ENCODE results near the gene SENP5.

Gene SENP5

GRCh38 chr3:196949750-196950149 is 82.0 kb downstream of the SENP5 start:
- H3K9me3 ChIP-seq (ENCODE audit: insufficient read depth, low read length), result no peaks in the 10 kb centered on the region
- no peak overlapping the region for H3K4me3 ChIP-seq (ENCODE audit: insufficient read depth, low read length, poor library complexity, severe bottlenecking)
- H4K20me1 ChIP-seq (ENCODE audit: low read depth, low read length), result no peaks in the 10 kb centered on the region
- H3K4me2 ChIP-seq (ENCODE audit: low read depth, low read length, poor library complexity, severe bottlenecking), result no peak overlapping the region
- H3K9ac ChIP-seq (ENCODE audit: low read length), result no peak overlapping the region
- no peaks in the 10 kb centered on the region for H3K27me3 ChIP-seq (ENCODE audit: low read length)
- no peaks in the 10 kb centered on the region for H3K36me3 ChIP-seq (ENCODE audit: low read length)
- no peak overlapping the region for H3K27ac ChIP-seq (ENCODE audit: low read depth, low read length)
- TF ChIP-seq CTCF (IDR thresholded peaks at IDR 0.05; ENCODE audit: insufficient read depth, low read length, poor library complexity, severe bottlenecking) (no peak), EZH2phosphoT487 (conservative IDR thresholded peaks at IDR 0.05; ENCODE audit: low read length) (no peak)
- no peaks in the 10 kb centered on the region for H3K79me2 ChIP-seq (ENCODE audit: insufficient read depth, low read length)
- no peak overlapping the region for H2AFZ ChIP-seq (ENCODE audit: low read depth, low read length, severe bottlenecking)
- no peaks in the 10 kb centered on the region for H3K9me2 ChIP-seq (replicated peaks; ENCODE audit: insufficient read depth, low read length)
- no peaks in the 10 kb centered on the region for H3F3A ChIP-seq (ENCODE audit: insufficient read depth)

DNA sequence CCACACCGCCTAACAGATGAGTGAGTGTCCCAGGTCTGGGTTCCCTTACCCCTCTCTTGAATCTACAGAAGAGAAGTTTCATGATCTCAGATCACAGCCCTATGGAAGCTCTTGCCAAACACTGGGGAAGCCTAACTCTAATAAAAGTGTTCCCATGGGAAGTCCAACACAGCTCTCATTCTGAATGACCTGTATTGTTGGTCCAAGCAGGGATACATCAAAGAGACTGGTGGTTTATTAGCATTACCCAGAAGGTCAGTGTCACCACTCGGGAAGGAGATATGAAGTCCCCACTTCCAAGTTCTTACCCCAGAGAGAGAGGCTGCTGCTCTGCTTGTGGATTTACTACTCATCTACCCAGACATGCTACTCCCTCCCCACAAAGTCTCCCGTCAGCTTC is 83.7 kb downstream of the SENP5 start:
- H3F3A ChIP-seq (ENCODE audit: insufficient read depth), result no peaks in the 10 kb centered on the region
- H3K4me3 ChIP-seq (ENCODE audit: insufficient read depth, low read length, poor library complexity, severe bottlenecking), result no peak overlapping the region
- no peak overlapping the region for H3K27ac ChIP-seq (ENCODE audit: low read depth, low read length)
- H2AFZ ChIP-seq (ENCODE audit: low read depth, low read length, severe bottlenecking), result no peak overlapping the region
- no peak overlapping the region for H3K4me2 ChIP-seq (ENCODE audit: low read depth, low read length, poor library complexity, severe bottlenecking)
- no peaks in the 10 kb centered on the region for H3K36me3 ChIP-seq (ENCODE audit: low read length)
- no peak for TF ChIP-seq CTCF (IDR thresholded peaks at IDR 0.05; ENCODE audit: insufficient read depth, low read length, poor library complexity, severe bottlenecking)
- no peak for TF ChIP-seq EZH2phosphoT487 (conservative IDR thresholded peaks at IDR 0.05; ENCODE audit: low read length)
- H3K9me3 ChIP-seq (ENCODE audit: insufficient read depth, low read length), result no peaks in the 10 kb centered on the region
- no peaks in the 10 kb centered on the region for H4K20me1 ChIP-seq (ENCODE audit: low read depth, low read length)
- no peak overlapping the region for H3K9ac ChIP-seq (ENCODE audit: low read length)
- H3K9me2 ChIP-seq (replicated peaks; ENCODE audit: insufficient read depth, low read length), result no peaks in the 10 kb centered on the region
- no peaks in the 10 kb centered on the region for H3K27me3 ChIP-seq (ENCODE audit: low read length)
- H3K79me2 ChIP-seq (ENCODE audit: insufficient read depth, low read length), result no peaks in the 10 kb centered on the region

GRCh38 chr3:196954832-196955231 is 87.1 kb downstream of the SENP5 start:
- Histone ChIP-seq H3K4me3 (ENCODE audit: insufficient read depth, low read length, poor library complexity, severe bottlenecking) (no peak overlapping the region), H2AFZ (ENCODE audit: low read depth, low read length, severe bottlenecking) (no peak overlapping the region), H3K4me2 (ENCODE audit: low read depth, low read length, poor library complexity, severe bottlenecking) (no peak overlapping the region), H3K9ac (ENCODE audit: low read length) (no peak overlapping the region), H3F3A (ENCODE audit: insufficient read depth) (no peaks in the 10 kb centered on the region), H3K79me2 (ENCODE audit: insufficient read depth, low read length) (no peaks in the 10 kb centered on the region), H4K20me1 (ENCODE audit: low read depth, low read length) (no peaks in the 10 kb centered on the region), H3K27me3 (ENCODE audit: low read length) (no peaks in the 10 kb centered on the region), H3K27ac (ENCODE audit: low read depth, low read length) (no peak overlapping the region), H3K9me3 (ENCODE audit: insufficient read depth, low read length) (no peaks in the 10 kb centered on the region; the same call in 1 of the 2 replicates), H3K36me3 (ENCODE audit: low read length) (no peaks in the 10 kb centered on the region), H3K9me2 (replicated peaks; ENCODE audit: insufficient read depth, low read length) (no peaks in the 10 kb centered on the region)
- no peak for TF ChIP-seq CTCF (IDR thresholded peaks at IDR 0.05; ENCODE audit: insufficient read depth, low read length, poor library complexity, severe bottlenecking)
- TF ChIP-seq EZH2phosphoT487 (conservative IDR thresholded peaks at IDR 0.05; ENCODE audit: low read length), result no peak

All from SU-DHL-6 (cell line).